GM12878 (cell line): ENCODE results near the gene GAL. TPM values are rescaled to one million over a fixed set of nuclear protein-coding genes. Genes with fewer than 3 reads are reported as not detected.

ENCODE experiments used
- CBX5 ChIP-seq: sonication (generic); IDR thresholded peaks from 2 replicates; pipeline ENCODE4 v1.6.1; 2016; ENCODE audit warnings: low read depth, moderate library complexity, mild to moderate bottlenecking, inconsistent platforms
- TARDBP ChIP-seq: IDR thresholded peaks from 2 replicates; pipeline ENCODE4 v1.6.1; 2016; ENCODE audit warnings: borderline replicate concordance
- ZNF592 ChIP-seq: fragments of 450-650 bp; IDR thresholded peaks from 2 replicates; pipeline ENCODE4 v1.6.1; 2017; ENCODE audit warnings: mild to moderate bottlenecking, moderate library complexity
- polyA plus RNA-seq, 11 experiments: library from polyadenylated mRNA; depleted of rRNA in 4 of 11; unstranded in 6 of 11; stranded (reverse) in 5 of 11; fragments of >200 nt; fragmentation: Nextera tagmentation in 4 of 11; fragmentation: Illumina TruSeq in 1 of 11; extraction: Ambion mirVana in 4 of 11; extraction: Trizol in 1 of 11; gene quantifications; 1 replicate in 1 of 11; 2 replicates in 10 of 11; pipeline versions ENCODE4 v1.2.1 to v1.2.3, GENCODE V29; 2011 to 2016; ENCODE audit warnings: inconsistent platforms in 2 of 11, missing spikeins in 2 of 11, low read depth in 1 of 11
- total RNA-seq, 4 experiments: library from RNA; depleted of rRNA in 3 of 4; stranded (reverse); fragments of >200 nt in 3 of 4; fragmentation: Illumina TruSeq in 1 of 4; extraction: Trizol in 1 of 4; gene quantifications; 2 replicates each; pipeline versions ENCODE4 v1.2.1 to v1.2.3, GENCODE V29; 2013 to 2021

GAL gene
- total and polyA plus RNA-seq, 10 of the 15 experiments (the other 5 are each of a cell fraction or from before 2014, with no cell fraction given), result 0.35 TPM; not detected in 9

GRCh38 chr11:68735646-68736045, 51.3 kb downstream of the GAL start (continued):
- TF ChIP-seq ZNF592 (no peak), TARDBP (no peak), CBX5 (no peak)

Other genes starting within 250 kb of the GAL start
- 122 and 124 TPM in 2 replicates for gene PPP6R3, start 223.8 kb upstream of the GAL start, total RNA-seq (2014; rRNA removed)
- 122 and 123 TPM in 2 replicates for gene PPP6R3, start 223.8 kb upstream of the GAL start, total RNA-seq (2014; rRNA removed; fragmentation: Illumina TruSeq; extraction: Trizol)
- 93.5 and 94.5 TPM in 2 replicates for gene PPP6R3, start 223.8 kb upstream of the GAL start, total RNA-seq (2021)
- 70.6 and 96.9 TPM in 2 replicates for gene PPP6R3, start 223.8 kb upstream of the GAL start, polyA plus RNA-seq (2011; rRNA removed)
- gene PPP6R3, start 223.8 kb upstream of the GAL start, polyA plus RNA-seq (2014; fragmentation: Illumina TruSeq; extraction: Trizol), result 77.6 and 80.1 TPM in 2 replicates
- gene PPP6R3, start 223.8 kb upstream of the GAL start, polyA plus RNA-seq (2014; fragmentation: Nextera tagmentation; extraction: Ambion mirVana), result 10 to 100 TPM; 12.4 to 32.0 TPM
- 57.0 and 61.7 TPM in 2 replicates for gene PPP6R3, start 223.8 kb upstream of the GAL start, polyA plus RNA-seq (2014; rRNA removed)
- 10 to 100 TPM; 68.6 to 83.0 TPM for gene PPP6R3, start 223.8 kb upstream of the GAL start, polyA plus RNA-seq (2016; fragmentation: Nextera tagmentation; extraction: Ambion mirVana)
- gene TESMIN, start 67.0 kb downstream of the GAL start, total RNA-seq (2014; rRNA removed), result 0.76 and 1.4 TPM in 2 replicates
- 0.60 TPM in 1 of 2 replicates, not detected in the other for gene TESMIN, start 67.0 kb downstream of the GAL start, total RNA-seq (2014; rRNA removed; fragmentation: Illumina TruSeq; extraction: Trizol)
- gene TESMIN, start 67.0 kb downstream of the GAL start, total RNA-seq (2021), result 2.4 TPM in 2 replicates
- 0.16 and 0.31 TPM in 2 replicates for gene TESMIN, start 67.0 kb downstream of the GAL start, polyA plus RNA-seq (2011; rRNA removed)
- gene TESMIN, start 67.0 kb downstream of the GAL start, polyA plus RNA-seq (2014; fragmentation: Illumina TruSeq; extraction: Trizol), result 0.50 and 0.98 TPM in 2 replicates
- gene TESMIN, start 67.0 kb downstream of the GAL start, polyA plus RNA-seq (2014; fragmentation: Nextera tagmentation; extraction: Ambion mirVana), result 1 to 10 TPM in 1 of 2 experiments, under 1 TPM in 1; 0.91 to 1.2 TPM
- 0.46 and 1.7 TPM in 2 replicates for gene TESMIN, start 67.0 kb downstream of the GAL start, polyA plus RNA-seq (2014; rRNA removed)
- gene TESMIN, start 67.0 kb downstream of the GAL start, polyA plus RNA-seq (2016; fragmentation: Nextera tagmentation; extraction: Ambion mirVana), result 1 to 10 TPM; 1.9 to 3.4 TPM
- 6.6 and 7.6 TPM in 2 replicates for gene CPT1A, start 157.4 kb downstream of the GAL start, total RNA-seq (2014; rRNA removed)
- 7.0 and 7.5 TPM in 2 replicates for gene CPT1A, start 157.4 kb downstream of the GAL start, total RNA-seq (2014; rRNA removed; fragmentation: Illumina TruSeq; extraction: Trizol)
- 17.5 and 17.8 TPM in 2 replicates for gene CPT1A, start 157.4 kb downstream of the GAL start, total RNA-seq (2021)
- gene CPT1A, start 157.4 kb downstream of the GAL start, polyA plus RNA-seq (2011; rRNA removed), result 2.5 and 4.5 TPM in 2 replicates
- gene CPT1A, start 157.4 kb downstream of the GAL start, polyA plus RNA-seq (2014; fragmentation: Illumina TruSeq; extraction: Trizol), result 7.4 and 10.9 TPM in 2 replicates
- gene CPT1A, start 157.4 kb downstream of the GAL start, polyA plus RNA-seq (2014; fragmentation: Nextera tagmentation; extraction: Ambion mirVana), result 1 to 10 TPM; 1.1 to 2.1 TPM
- gene CPT1A, start 157.4 kb downstream of the GAL start, polyA plus RNA-seq (2014; rRNA removed), result 7.9 and 9.6 TPM in 2 replicates
- 1 to 10 TPM; 4.9 to 5.4 TPM for gene CPT1A, start 157.4 kb downstream of the GAL start, polyA plus RNA-seq (2016; fragmentation: Nextera tagmentation; extraction: Ambion mirVana)
- gene MRPL21, start 219.3 kb downstream of the GAL start, total RNA-seq (2014; rRNA removed), result 113 and 127 TPM in 2 replicates
- gene MRPL21, start 219.3 kb downstream of the GAL start, total RNA-seq (2014; rRNA removed; fragmentation: Illumina TruSeq; extraction: Trizol), result 92.1 and 102 TPM in 2 replicates
- gene MRPL21, start 219.3 kb downstream of the GAL start, total RNA-seq (2021), result 96.5 and 102 TPM in 2 replicates
- 85.8 and 131 TPM in 2 replicates for gene MRPL21, start 219.3 kb downstream of the GAL start, polyA plus RNA-seq (2011; rRNA removed)
- gene MRPL21, start 219.3 kb downstream of the GAL start, polyA plus RNA-seq (2014; fragmentation: Illumina TruSeq; extraction: Trizol), result 69.3 and 86.6 TPM in 2 replicates
- gene MRPL21, start 219.3 kb downstream of the GAL start, polyA plus RNA-seq (2014; fragmentation: Nextera tagmentation; extraction: Ambion mirVana), result 100 to 1,000 TPM; 194 to 283 TPM
- 129 and 140 TPM in 2 replicates for gene MRPL21, start 219.3 kb downstream of the GAL start, polyA plus RNA-seq (2014; rRNA removed)
- 100 to 1,000 TPM; 247 to 256 TPM for gene MRPL21, start 219.3 kb downstream of the GAL start, polyA plus RNA-seq (2016; fragmentation: Nextera tagmentation; extraction: Ambion mirVana)
- gene IGHMBP2, start 219.3 kb downstream of the GAL start, total RNA-seq (2014; rRNA removed), result 7.5 and 7.8 TPM in 2 replicates
- 6.3 and 7.4 TPM in 2 replicates for gene IGHMBP2, start 219.3 kb downstream of the GAL start, total RNA-seq (2014; rRNA removed; fragmentation: Illumina TruSeq; extraction: Trizol)
- gene IGHMBP2, start 219.3 kb downstream of the GAL start, total RNA-seq (2021), result 17.1 and 20.1 TPM in 2 replicates
- gene IGHMBP2, start 219.3 kb downstream of the GAL start, polyA plus RNA-seq (2011; rRNA removed), result 7.6 and 12.8 TPM in 2 replicates
- 5.7 and 9.8 TPM in 2 replicates for gene IGHMBP2, start 219.3 kb downstream of the GAL start, polyA plus RNA-seq (2014; fragmentation: Illumina TruSeq; extraction: Trizol)
- gene IGHMBP2, start 219.3 kb downstream of the GAL start, polyA plus RNA-seq (2014; fragmentation: Nextera tagmentation; extraction: Ambion mirVana), result 1 to 10 TPM; 1.4 to 1.6 TPM
- 13.4 and 13.9 TPM in 2 replicates for gene IGHMBP2, start 219.3 kb downstream of the GAL start, polyA plus RNA-seq (2014; rRNA removed)
- 10 to 100 TPM; 12.6 to 13.2 TPM for gene IGHMBP2, start 219.3 kb downstream of the GAL start, polyA plus RNA-seq (2016; fragmentation: Nextera tagmentation; extraction: Ambion mirVana)